Transverse colon (tissue), 3 donors: ENCODE measurements around the gene PRR5.

ENCODE experiments used
- POLR2A ChIP-seq: fragments of 450-650 bp; IDR thresholded peaks from one replicate; pipeline ENCODE4 v1.6.1; 2016; ENCODE audit warnings: antibody characterized with exemption, mild to moderate bottlenecking, moderate library complexity
- TF ChIP-seq, protein P1 (sequence below), 5 experiments: fragments of 200-600 bp in 3 of 5; fragments of 450-650 bp in 2 of 5; sonication (generic) in 3 of 5; IDR thresholded peaks; 1 replicate in 2 of 5; 2 replicates in 3 of 5; pipeline ENCODE4 v1.5.1; 2016 to 2017; ENCODE audit warnings: antibody characterized with exemption in 5 of 5, inconsistent platforms in 3 of 5, mild to moderate bottlenecking in 2 of 5, moderate library complexity in 1 of 5

DNA sequence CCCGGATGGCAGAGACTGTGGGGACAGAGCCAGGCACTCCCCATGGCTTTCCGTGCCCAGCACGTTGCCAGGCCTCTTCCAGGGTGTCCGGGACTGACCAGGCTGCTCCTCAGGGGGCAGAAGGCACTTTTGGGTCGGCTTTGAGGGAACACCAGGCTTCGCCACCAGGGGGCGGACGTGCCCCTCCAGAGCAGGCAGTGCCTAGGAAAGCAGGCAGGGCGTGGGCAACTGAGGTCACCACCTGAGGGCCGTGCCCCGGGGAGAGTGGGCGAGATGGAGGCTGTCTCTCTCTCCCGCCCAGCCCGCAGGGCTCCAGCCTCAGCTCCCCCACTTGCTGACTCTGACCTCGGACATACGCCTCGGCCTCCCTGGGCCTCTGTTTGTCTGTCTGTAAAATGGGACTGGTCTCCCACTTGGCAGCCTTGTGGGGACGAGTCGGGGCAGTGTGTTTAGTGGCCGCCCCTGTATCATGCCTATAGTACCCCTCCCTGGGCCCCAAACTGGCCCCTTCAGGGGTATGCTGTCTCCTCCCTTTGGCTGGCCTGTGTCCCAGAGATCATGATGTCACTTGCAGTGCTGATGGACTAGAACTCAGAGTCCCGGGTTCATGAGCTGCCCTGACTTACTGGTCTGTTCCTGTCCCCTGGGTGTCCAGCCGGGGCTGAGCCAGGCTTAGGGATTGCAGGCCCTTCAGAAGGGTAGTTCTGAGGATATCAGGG, 4.4 kb upstream of the PRR5 start:
- TF ChIP-seq, protein P1, sequence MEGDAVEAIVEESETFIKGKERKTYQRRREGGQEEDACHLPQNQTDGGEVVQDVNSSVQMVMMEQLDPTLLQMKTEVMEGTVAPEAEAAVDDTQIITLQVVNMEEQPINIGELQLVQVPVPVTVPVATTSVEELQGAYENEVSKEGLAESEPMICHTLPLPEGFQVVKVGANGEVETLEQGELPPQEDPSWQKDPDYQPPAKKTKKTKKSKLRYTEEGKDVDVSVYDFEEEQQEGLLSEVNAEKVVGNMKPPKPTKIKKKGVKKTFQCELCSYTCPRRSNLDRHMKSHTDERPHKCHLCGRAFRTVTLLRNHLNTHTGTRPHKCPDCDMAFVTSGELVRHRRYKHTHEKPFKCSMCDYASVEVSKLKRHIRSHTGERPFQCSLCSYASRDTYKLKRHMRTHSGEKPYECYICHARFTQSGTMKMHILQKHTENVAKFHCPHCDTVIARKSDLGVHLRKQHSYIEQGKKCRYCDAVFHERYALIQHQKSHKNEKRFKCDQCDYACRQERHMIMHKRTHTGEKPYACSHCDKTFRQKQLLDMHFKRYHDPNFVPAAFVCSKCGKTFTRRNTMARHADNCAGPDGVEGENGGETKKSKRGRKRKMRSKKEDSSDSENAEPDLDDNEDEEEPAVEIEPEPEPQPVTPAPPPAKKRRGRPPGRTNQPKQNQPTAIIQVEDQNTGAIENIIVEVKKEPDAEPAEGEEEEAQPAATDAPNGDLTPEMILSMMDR (IDR thresholded peaks at IDR 0.05) = peak; percentile 91 to 97 (median 95)
- TF ChIP-seq POLR2A = no peak
